ENCODE data around the gene NDUFS8. TPM values are rescaled to one million over a fixed set of nuclear protein-coding genes. Genes with fewer than 3 reads are reported as not detected.
A peak's percentile ranks its signal among the peaks of the same experiment; 100 is the strongest.

The NDUFS8 gene
- total RNA-seq, 2 donors from 2014 or later, result 150 to 168 TPM

- H3K36me3 Mint-ChIP-seq (ENCODE audit: low read depth), result peaks cover 11% of the 10 kb centered on the region
- Histone ChIP-seq H3K9me3 (ENCODE audit: control insufficient read depth, low read length) (no peaks in the 10 kb centered on the region), H3K9ac (ENCODE audit: extremely low read depth, low read length, poor library complexity, severe bottlenecking) (no peak overlapping the region), H3K27me3 (ENCODE audit: control insufficient read depth, insufficient read depth, low read length, poor library complexity, severe bottlenecking) (peaks cover 7% of the 10 kb centered on the region), H3K4me3 (ENCODE audit: low read length) (no peak overlapping the region), H3K36me3 (ENCODE audit: control insufficient read depth, insufficient read depth, low read length) (no peaks in the 10 kb centered on the region), H3K27ac (ENCODE audit: low read depth, low read length) (no peak overlapping the region), H3K4me1 (ENCODE audit: control insufficient read depth, insufficient read depth, low read length) (no peaks in the 10 kb centered on the region)
- peaks cover 8% of the 10 kb centered on the region for H3K27me3 Mint-ChIP-seq (ENCODE audit: insufficient read depth)
- H3K4me1 Mint-ChIP-seq, result no peaks in the 10 kb centered on the region
- no peak overlapping the region for H3K4me3 Mint-ChIP-seq
- TF ChIP-seq CTCF (conservative IDR thresholded peaks at IDR 0.05), result no peak
- H3K9me3 Mint-ChIP-seq, result no peaks in the 10 kb centered on the region
- DNase-seq, result peak; percentile 38
- WGBS, 2 experiments (ENCODE audit: insufficient coverage in 1 of 2, insufficient read length in 1 of 2), result 91 to 94% methylated on average over 6 to 9 of the region's 9 CpGs
- no peak overlapping the region for H3K27ac Mint-ChIP-seq
Measured at GRCh38 chr11:67998150-67999045, 32.1 kb upstream of the NDUFS8 start.

- Histone ChIP-seq H3K27me3 (ENCODE audit: control insufficient read depth, insufficient read depth, low read length, poor library complexity, severe bottlenecking) (peaks cover 7% of the 10 kb centered on the region), H3K36me3 (ENCODE audit: control insufficient read depth, insufficient read depth, low read length) (no peaks in the 10 kb centered on the region), H3K9ac (ENCODE audit: extremely low read depth, low read length, poor library complexity, severe bottlenecking) (no peak overlapping the region), H3K27ac (ENCODE audit: low read depth, low read length) (no peak overlapping the region), H3K4me1 (ENCODE audit: control insufficient read depth, insufficient read depth, low read length) (no peaks in the 10 kb centered on the region), H3K4me3 (ENCODE audit: low read length) (no peak overlapping the region), H3K9me3 (ENCODE audit: control insufficient read depth, low read length) (no peaks in the 10 kb centered on the region)
- H3K4me3 Mint-ChIP-seq, result no peak overlapping the region
- H3K36me3 Mint-ChIP-seq (ENCODE audit: low read depth), result peaks cover 11% of the 10 kb centered on the region
- no peak overlapping the region for H3K27ac Mint-ChIP-seq
- H3K4me1 Mint-ChIP-seq, result no peaks in the 10 kb centered on the region
- TF ChIP-seq CTCF (conservative IDR thresholded peaks at IDR 0.05), result no peak
- DNase-seq, result peak; percentile 31
- 91 to 100% methylated on average over 9 to 13 of the region's 13 CpGs for WGBS, 2 experiments (ENCODE audit: insufficient coverage in 1 of 2, insufficient read length in 1 of 2)
- no peaks in the 10 kb centered on the region for H3K9me3 Mint-ChIP-seq
- peaks cover 6% of the 10 kb centered on the region for H3K27me3 Mint-ChIP-seq (ENCODE audit: insufficient read depth)
Measured at GRCh38 chr11:67999201-67999629, 31.3 kb upstream of the NDUFS8 start.

GRCh38 chr11:67999704-68000103, 30.8 kb upstream of the NDUFS8 start:
- Histone ChIP-seq H3K4me3 (ENCODE audit: low read length) (no peak overlapping the region), H3K9me3 (ENCODE audit: control insufficient read depth, low read length) (no peaks in the 10 kb centered on the region), H3K9ac (ENCODE audit: extremely low read depth, low read length, poor library complexity, severe bottlenecking) (no peak overlapping the region), H3K27me3 (ENCODE audit: control insufficient read depth, insufficient read depth, low read length, poor library complexity, severe bottlenecking) (peaks cover 7% of the 10 kb centered on the region), H3K27ac (ENCODE audit: low read depth, low read length) (no peak overlapping the region), H3K4me1 (ENCODE audit: control insufficient read depth, insufficient read depth, low read length) (no peaks in the 10 kb centered on the region), H3K36me3 (ENCODE audit: control insufficient read depth, insufficient read depth, low read length) (no peaks in the 10 kb centered on the region)
- Mint-ChIP-seq H3K9me3 (no peaks in the 10 kb centered on the region), H3K36me3 (ENCODE audit: low read depth) (peaks cover 11% of the 10 kb centered on the region), H3K4me1 (peaks cover under 1% of the 10 kb centered on the region), H3K27ac (no peak overlapping the region), H3K4me3 (no peak overlapping the region), H3K27me3 (ENCODE audit: insufficient read depth) (peaks cover 6% of the 10 kb centered on the region)
- 91 to 93% methylated on average over 4 to 5 of the region's 5 CpGs for WGBS, 2 experiments (ENCODE audit: insufficient coverage in 1 of 2, insufficient read length in 1 of 2)
- DNase-seq, result no peak
- no peak for TF ChIP-seq CTCF (conservative IDR thresholded peaks at IDR 0.05)
